ENCODE measurements around the gene SLC8A1. TPM values are rescaled to one million over a fixed set of nuclear protein-coding genes. Genes with fewer than 3 reads are reported as not detected.

SLC8A1 gene
- total RNA-seq, 2 experiments from 2014 or later: 0.44 to 1.1 TPM

GRCh38 chr2:40103590-40103989 is 348.3 kb downstream of the SLC8A1 start:
- CTCF ChIA-PET: no interaction called here
- no peaks in the 10 kb centered on the region for H3K27me3 Mint-ChIP-seq
- no peak overlapping the region for H3K27ac Mint-ChIP-seq
- H3K36me3 Mint-ChIP-seq: no peaks in the 10 kb centered on the region
- H3K9me3 Mint-ChIP-seq (ENCODE audit: low read depth): no peaks in the 10 kb centered on the region
- ATAC-seq (no peak), DNase-seq (no peak)
- H3K4me3 Mint-ChIP-seq: no peak overlapping the region
- no peaks in the 10 kb centered on the region for H3K4me1 Mint-ChIP-seq

- DNase-seq: no peak
- Mint-ChIP-seq H3K27ac (no peak overlapping the region), H3K27me3 (no peaks in the 10 kb centered on the region), H3K36me3 (no peaks in the 10 kb centered on the region), H3K4me3 (no peak overlapping the region), H3K9me3 (ENCODE audit: low read depth) (no peaks in the 10 kb centered on the region), H3K4me1 (no peaks in the 10 kb centered on the region)
- CTCF ChIA-PET: interaction anchor here (0.6 kb wide), 1 partner anchor 224 kb away, joined by 4 read pairs; no protein-coding TSS in a partner anchor
- no peak for ATAC-seq
These were observed 348.7 kb downstream of the SLC8A1 start for GRCh38 chr2:40103163-40103562.

DNA sequence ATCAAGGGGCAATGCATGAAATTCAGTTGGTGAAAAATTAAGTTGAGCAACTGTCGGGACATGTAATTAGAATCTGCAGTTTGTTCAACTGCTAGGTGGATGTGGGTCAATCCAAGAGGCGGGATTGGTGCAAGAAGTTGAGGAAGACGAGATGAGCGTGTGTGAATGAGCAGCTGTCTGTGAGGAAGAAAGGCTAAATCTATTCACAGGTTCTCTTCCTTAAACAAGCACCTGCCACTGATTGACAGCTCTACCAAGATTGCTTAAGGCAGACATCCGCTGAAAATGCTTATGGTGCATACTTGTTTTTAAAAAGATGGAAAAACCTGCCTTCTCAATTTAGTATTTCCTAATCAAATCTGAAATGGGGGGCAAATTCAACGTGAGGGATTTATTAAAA is 349.4 kb downstream of the SLC8A1 start:
- H3K4me3 Mint-ChIP-seq: no peak overlapping the region
- no peak overlapping the region for H3K27ac Mint-ChIP-seq
- DNase-seq (no peak), ATAC-seq (no peak)
- CTCF ChIA-PET: interaction anchor here (0.6 to 1.3 kb wide), 2 partner anchors 191 to 223 kb away, joined by 3 to 4 read pairs; no protein-coding TSS in a partner anchor
- no peaks in the 10 kb centered on the region for H3K9me3 Mint-ChIP-seq (ENCODE audit: low read depth)
- H3K36me3 Mint-ChIP-seq: no peaks in the 10 kb centered on the region
- H3K4me1 Mint-ChIP-seq: no peaks in the 10 kb centered on the region
- H3K27me3 Mint-ChIP-seq: no peaks in the 10 kb centered on the region

- CTCF ChIA-PET: interaction anchor here (1.2 to 1.7 kb wide), 2 partner anchors 11 to 188 kb away, joined by 3 to 5 read pairs; no protein-coding TSS in a partner anchor
- Mint-ChIP-seq H3K27ac (no peak overlapping the region), H3K36me3 (no peaks in the 10 kb centered on the region), H3K4me1 (no peaks in the 10 kb centered on the region), H3K27me3 (no peaks in the 10 kb centered on the region), H3K9me3 (ENCODE audit: low read depth) (no peaks in the 10 kb centered on the region), H3K4me3 (no peak overlapping the region)
- DNase-seq (no peak), ATAC-seq (no peak)
These were observed 350.7 kb downstream of the SLC8A1 start for GRCh38 chr2:40101131-40101575.

DNA sequence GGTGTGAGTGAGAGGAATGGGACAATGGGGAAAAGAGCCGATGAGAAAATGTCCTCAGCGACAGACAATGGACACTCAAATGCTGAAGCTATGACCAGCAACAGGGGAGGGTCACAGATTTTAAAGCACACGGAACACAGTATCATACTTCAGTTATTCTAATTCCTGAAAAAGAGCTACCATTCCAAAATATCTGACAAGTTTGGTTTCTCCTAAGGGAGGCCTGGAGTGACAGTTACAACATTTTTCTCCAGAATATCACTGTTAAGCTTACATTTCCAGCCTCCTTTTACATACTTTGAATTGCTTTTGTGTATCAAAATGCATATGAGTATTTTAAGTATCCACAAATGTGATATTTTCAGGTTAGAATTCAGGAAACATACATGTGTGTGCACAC is 351.2 kb downstream of the SLC8A1 start:
- DNase-seq (no peak), ATAC-seq (no peak)
- Mint-ChIP-seq H3K27me3 (no peaks in the 10 kb centered on the region), H3K4me1 (no peaks in the 10 kb centered on the region), H3K9me3 (ENCODE audit: low read depth) (no peaks in the 10 kb centered on the region), H3K4me3 (no peak overlapping the region), H3K36me3 (no peaks in the 10 kb centered on the region), H3K27ac (no peak overlapping the region)
- CTCF ChIA-PET: interaction anchor here (1.2 to 1.7 kb wide), 2 partner anchors 12 to 187 kb away, joined by 3 to 5 read pairs; no protein-coding TSS in a partner anchor

- CTCF ChIA-PET: no interaction called here
These were observed 353.0 kb downstream of the SLC8A1 start for GRCh38 chr2:40098786-40099470.

DNA sequence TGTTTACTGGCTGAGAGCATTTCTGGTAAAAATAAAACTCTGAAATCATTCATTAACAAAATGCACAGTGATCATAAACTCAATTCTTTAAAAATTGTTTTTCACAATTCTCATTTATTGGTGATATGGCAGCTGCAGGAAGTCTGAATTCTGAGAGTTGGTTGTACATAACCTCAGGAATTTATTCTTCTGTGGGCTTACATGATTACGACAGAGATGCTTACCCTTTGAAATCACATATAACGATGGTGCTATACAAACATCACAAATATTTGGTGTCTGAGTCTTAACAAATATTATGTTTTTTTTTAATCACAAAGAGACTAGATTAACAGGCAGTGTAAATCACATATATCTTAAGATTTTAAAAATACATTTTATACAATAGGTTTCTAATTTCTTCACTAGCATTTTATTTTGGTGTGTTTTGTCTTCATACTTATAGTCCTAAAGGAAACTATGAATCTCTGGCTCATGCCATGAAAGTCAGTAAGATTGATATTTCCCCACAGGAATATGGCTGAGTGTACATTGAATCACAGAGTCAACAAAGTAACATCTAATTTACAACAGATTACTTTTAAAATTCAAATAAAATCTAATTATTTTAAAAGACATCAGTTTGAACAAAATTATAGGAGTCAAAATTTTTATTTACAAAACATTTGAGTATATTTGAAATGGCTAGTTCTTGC is 354.1 kb downstream of the SLC8A1 start:
- H3K27me3 Mint-ChIP-seq: no peaks in the 10 kb centered on the region
- no peak overlapping the region for H3K4me3 Mint-ChIP-seq
- no peaks in the 10 kb centered on the region for H3K9me3 Mint-ChIP-seq (ENCODE audit: low read depth)
- H3K36me3 Mint-ChIP-seq: no peaks in the 10 kb centered on the region
- CTCF ChIA-PET: no interaction called here
- ATAC-seq (no peak), DNase-seq (no peak)
- no peaks in the 10 kb centered on the region for H3K4me1 Mint-ChIP-seq
- no peak overlapping the region for H3K27ac Mint-ChIP-seq

More at GRCh38 chr2:40098786-40099470, 353.0 kb downstream of the SLC8A1 start:
- Mint-ChIP-seq H3K27ac (no peak overlapping the region), H3K36me3 (no peaks in the 10 kb centered on the region), H3K27me3 (no peaks in the 10 kb centered on the region), H3K4me1 (no peaks in the 10 kb centered on the region), H3K9me3 (ENCODE audit: low read depth) (no peaks in the 10 kb centered on the region), H3K4me3 (no peak overlapping the region)
- DNase-seq (no peak), ATAC-seq (no peak)

- CTCF ChIA-PET: no interaction called here
- Mint-ChIP-seq H3K9me3 (ENCODE audit: low read depth) (no peaks in the 10 kb centered on the region), H3K36me3 (no peaks in the 10 kb centered on the region), H3K27ac (no peak overlapping the region), H3K27me3 (no peaks in the 10 kb centered on the region), H3K4me1 (no peaks in the 10 kb centered on the region), H3K4me3 (no peak overlapping the region)
- DNase-seq (no peak), ATAC-seq (no peak)
These were observed 355.5 kb downstream of the SLC8A1 start for GRCh38 chr2:40096360-40096759.

- Mint-ChIP-seq H3K27me3 (no peaks in the 10 kb centered on the region), H3K27ac (no peak overlapping the region), H3K9me3 (ENCODE audit: low read depth) (no peaks in the 10 kb centered on the region), H3K36me3 (no peaks in the 10 kb centered on the region), H3K4me3 (no peak overlapping the region), H3K4me1 (no peaks in the 10 kb centered on the region)
- CTCF ChIA-PET: no interaction called here
- DNase-seq (no peak), ATAC-seq (no peak)
These were observed 356.9 kb downstream of the SLC8A1 start for GRCh38 chr2:40095000-40095399.

DNA sequence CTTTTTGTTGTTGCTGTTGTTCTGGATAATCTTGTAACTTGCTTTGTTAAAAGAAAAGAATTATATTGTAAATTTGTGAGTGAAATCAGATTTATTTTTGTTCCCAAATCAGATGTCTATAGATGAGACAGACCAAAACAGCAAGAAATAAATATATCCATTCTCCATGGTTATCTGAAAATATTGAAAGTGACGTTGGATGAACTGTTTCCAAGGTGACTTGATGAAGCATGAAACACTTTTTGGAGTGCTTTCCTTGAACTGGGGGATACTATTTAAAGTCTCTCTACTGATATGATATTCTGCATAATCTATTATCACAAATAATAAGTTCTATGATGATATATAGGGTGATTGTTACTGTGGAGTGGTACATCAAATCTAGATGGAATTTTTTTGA is 357.4 kb downstream of the SLC8A1 start:
- DNase-seq: no peak
- Mint-ChIP-seq H3K36me3 (no peaks in the 10 kb centered on the region), H3K4me1 (no peaks in the 10 kb centered on the region), H3K9me3 (ENCODE audit: low read depth) (no peaks in the 10 kb centered on the region), H3K27me3 (no peaks in the 10 kb centered on the region), H3K27ac (no peak overlapping the region), H3K4me3 (no peak overlapping the region)
- CTCF ChIA-PET: no interaction called here
- no peak for ATAC-seq

GRCh38 chr2:40093021-40093675 is 358.7 kb downstream of the SLC8A1 start:
- H3K27me3 Mint-ChIP-seq: no peaks in the 10 kb centered on the region
- H3K36me3 Mint-ChIP-seq: no peaks in the 10 kb centered on the region
- no peak overlapping the region for H3K4me3 Mint-ChIP-seq
- H3K27ac Mint-ChIP-seq: no peak overlapping the region
- H3K9me3 Mint-ChIP-seq (ENCODE audit: low read depth): no peaks in the 10 kb centered on the region
- DNase-seq (no peak), ATAC-seq (no peak)
- CTCF ChIA-PET: no interaction called here
- no peaks in the 10 kb centered on the region for H3K4me1 Mint-ChIP-seq

DNA sequence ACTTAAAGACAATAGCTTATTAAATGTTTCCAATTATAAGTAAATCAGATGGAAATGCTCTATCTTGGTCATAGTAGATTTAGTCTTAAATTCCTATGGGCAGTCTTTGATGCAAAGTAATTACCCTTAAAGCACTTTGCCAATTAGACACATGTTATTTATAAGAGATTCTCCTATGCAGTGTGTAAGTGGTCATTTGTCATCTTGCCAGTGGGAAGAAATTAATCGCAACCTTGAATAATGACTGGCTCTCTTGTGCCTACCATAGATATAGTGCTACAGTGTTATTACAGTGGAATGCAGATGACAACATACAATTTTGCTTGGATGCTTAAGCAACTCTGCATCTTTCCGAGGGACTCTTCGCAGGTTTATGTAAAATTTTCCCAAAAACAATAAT is 361.8 kb downstream of the SLC8A1 start:
- Mint-ChIP-seq H3K9me3 (ENCODE audit: low read depth) (no peaks in the 10 kb centered on the region), H3K36me3 (no peaks in the 10 kb centered on the region), H3K4me1 (no peaks in the 10 kb centered on the region), H3K27ac (no peak overlapping the region), H3K4me3 (no peak overlapping the region), H3K27me3 (no peaks in the 10 kb centered on the region)
- DNase-seq (no peak), ATAC-seq (no peak)
- CTCF ChIA-PET: no interaction called here

DNA sequence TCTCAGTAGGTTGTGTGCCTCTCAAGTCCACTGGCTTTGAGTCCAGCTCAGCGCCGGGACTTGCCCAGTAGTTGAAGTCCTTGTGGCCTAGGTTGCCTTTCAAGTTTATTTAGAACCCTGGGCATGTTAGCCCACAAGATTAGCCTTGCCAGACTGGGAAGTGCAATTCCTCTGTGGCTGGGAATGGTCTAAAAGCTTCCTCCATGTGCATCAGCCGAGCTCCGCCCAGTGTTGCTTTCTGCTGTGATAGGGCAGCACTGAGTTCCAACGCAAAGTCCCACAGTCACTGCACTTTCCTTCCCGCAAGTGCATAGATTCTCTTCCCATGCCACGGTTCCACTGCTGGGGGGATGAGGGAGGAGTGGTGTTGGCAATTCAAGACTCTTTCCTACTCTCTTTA is 364.0 kb downstream of the SLC8A1 start:
- CTCF ChIA-PET: no interaction called here
- Mint-ChIP-seq H3K4me1 (no peaks in the 10 kb centered on the region), H3K9me3 (ENCODE audit: low read depth) (no peaks in the 10 kb centered on the region), H3K27ac (no peak overlapping the region), H3K27me3 (no peaks in the 10 kb centered on the region), H3K4me3 (no peak overlapping the region), H3K36me3 (no peaks in the 10 kb centered on the region)
- no peak for DNase-seq
- no peak for ATAC-seq

- Mint-ChIP-seq H3K4me3 (no peak overlapping the region), H3K27me3 (no peaks in the 10 kb centered on the region), H3K4me1 (no peaks in the 10 kb centered on the region), H3K36me3 (no peaks in the 10 kb centered on the region), H3K27ac (no peak overlapping the region), H3K9me3 (ENCODE audit: low read depth) (no peaks in the 10 kb centered on the region)
- DNase-seq (no peak), ATAC-seq (no peak)
- CTCF ChIA-PET: no interaction called here
These were observed 364.5 kb downstream of the SLC8A1 start for GRCh38 chr2:40087434-40087833.

Data from activated CD8-positive, alpha-beta memory T cell treated with anti-CD3 and anti-CD28 coated beads, Interleukin-2, amount 10 ng/mL, durations not matched to agents 7 days and 5 days (primary cell).